Hepatocyte (in vitro differentiated cells): ENCODE data around the gene ANGPTL4. TPM values are rescaled to one million over a fixed set of nuclear protein-coding genes. Genes with fewer than 3 reads are reported as not detected.
A peak's percentile ranks its signal among the peaks of the same experiment; 100 is the strongest.

ENCODE experiments used
- DNase-seq: peaks from one replicate; pipeline ENCODE4 v3.0.0-alpha.2; 2016; ENCODE audit warnings: low spot score
- H2AFZ ChIP-seq: fragments of 200-600 bp; sonication (generic); 2 replicates; pipeline ENCODE4 v1.6.0; 2016; ENCODE audit warnings: antibody characterized with exemption, mild to moderate bottlenecking
- H3K27ac ChIP-seq: fragments of 200-600 bp; sonication (generic); 2 replicates; pipeline ENCODE4 v1.5.1; 2016; ENCODE audit warnings: mild to moderate bottlenecking
- H3K27me3 ChIP-seq: fragments of 200-600 bp; sonication (generic); 2 replicates; pipeline ENCODE4 v1.6.1; 2016
- H3K36me3 ChIP-seq: fragments of 200-600 bp; sonication (generic); replicated peaks from 2 replicates; pipeline ENCODE4 v1.5.1; 2016; ENCODE audit warnings: low read depth; ENCODE audit not compliant: insufficient read depth
- H3K4me1 ChIP-seq: fragments of 200-600 bp; sonication (generic); 2 replicates; pipeline ENCODE4 v1.5.1; 2016; ENCODE audit warnings: mild to moderate bottlenecking, moderate library complexity; ENCODE audit not compliant: insufficient read depth
- H3K4me2 ChIP-seq: fragments of 200-600 bp; sonication (generic); 2 replicates; pipeline ENCODE4 v1.6.0; 2016
- H3K4me3 ChIP-seq: fragments of 200-600 bp; sonication (generic); 2 replicates; pipeline ENCODE4 v1.5.1; 2016; ENCODE audit warnings: mild to moderate bottlenecking
- H3K79me2 ChIP-seq: fragments of 200-600 bp; sonication (generic); 2 replicates; pipeline ENCODE4 v1.6.0; 2017; ENCODE audit warnings: mild to moderate bottlenecking
- H3K9me2 ChIP-seq: fragments of 200-600 bp; sonication (generic); replicated peaks from 2 replicates; pipeline ENCODE4 v1.6.0; 2017; ENCODE audit warnings: mild to moderate bottlenecking; ENCODE audit not compliant: insufficient read depth
- H3K9me3 ChIP-seq: fragments of 200-600 bp; sonication (generic); 2 replicates; pipeline ENCODE4 v1.5.1; 2016; ENCODE audit warnings: low read depth, mild to moderate bottlenecking
- H4K20me1 ChIP-seq: fragments of 200-600 bp; sonication (generic); 2 replicates; pipeline ENCODE4 v1.6.0; 2016; ENCODE audit warnings: mild to moderate bottlenecking; ENCODE audit not compliant: insufficient read depth, poor library complexity, severe bottlenecking
- CTCF ChIP-seq: fragments of 200-600 bp; sonication (generic); IDR thresholded peaks from 2 replicates; pipeline ENCODE4 v1.5.1; 2016; ENCODE audit warnings: antibody characterized with exemption, mild to moderate bottlenecking; ENCODE audit not compliant: poor library complexity
- EZH2 ChIP-seq: fragments of 200-600 bp; sonication (generic); IDR thresholded peaks from 2 replicates; pipeline ENCODE4 v1.6.1; 2016; ENCODE audit warnings: antibody characterized with exemption, mild to moderate bottlenecking, borderline replicate concordance
- EZH2phosphoT487 ChIP-seq: fragments of 200-600 bp; sonication (generic); IDR thresholded peaks from one replicate; pipeline ENCODE4 v1.6.1; 2018; ENCODE audit warnings: antibody characterized with exemption, mild to moderate bottlenecking, low read depth, moderate library complexity; ENCODE audit not compliant: unreplicated experiment, severe bottlenecking
- WGBS: methylation state at CpG from one replicate; pipeline ENCODE4 v1.1.6; 2016; ENCODE audit warnings: low lambda C conversion rate; ENCODE audit errors: missing lambda C conversion rate; 5-methylcytosine and 5-hydroxymethylcytosine counted together
- polyA plus RNA-seq: library from polyadenylated mRNA; unstranded; fragments of >200 nt; fragmentation: Nextera tagmentation; extraction: Ambion mirVana; gene quantifications from 2 replicates; pipeline ENCODE4 v1.2.1, GENCODE V29; 2016
- total RNA-seq: library from RNA; depleted of rRNA; stranded (reverse); fragments of >200 nt; gene quantifications from 2 replicates; pipeline ENCODE4 v1.2.3, GENCODE V29; 2014

ANGPTL4 gene
- total and polyA plus RNA-seq, 2 experiments from 2014 or later, result 14.7 to 23.4 TPM

GRCh38 chr19:8397271-8397670 lies 33.3 kb downstream of the ANGPTL4 start:
- Histone ChIP-seq H3K36me3 (no peaks in the 10 kb centered on the region), H3K9me2 (no peaks in the 10 kb centered on the region), H3K9me3 (no peaks in the 10 kb centered on the region), H3K27ac (peak overlapping the region; percentile 4), H3K79me2 (peaks cover 72% of the 10 kb centered on the region), H3K4me3 (no peak overlapping the region), H2AFZ (no peak overlapping the region), H3K4me2 (no peak overlapping the region), H3K4me1 (no peaks in the 10 kb centered on the region), H4K20me1 (peaks cover 74% of the 10 kb centered on the region), H3K27me3 (no peaks in the 10 kb centered on the region)
- DNase-seq, result no peak
- TF ChIP-seq EZH2 (no peak), CTCF (no peak), EZH2phosphoT487 (no peak)
- WGBS, result 72% methylated on average over 7 of the region's 7 CpGs

GRCh38 chr19:8397746-8398310 lies 33.9 kb downstream of the ANGPTL4 start:
- TF ChIP-seq CTCF (no peak), EZH2phosphoT487 (no peak), EZH2 (no peak)
- Histone ChIP-seq H3K27me3 (no peaks in the 10 kb centered on the region), H3K4me3 (no peak overlapping the region), H3K9me3 (no peaks in the 10 kb centered on the region), H3K4me2 (no peak overlapping the region), H3K4me1 (no peaks in the 10 kb centered on the region), H2AFZ (no peak overlapping the region), H3K36me3 (no peaks in the 10 kb centered on the region), H3K9me2 (no peaks in the 10 kb centered on the region), H4K20me1 (peaks cover 70% of the 10 kb centered on the region), H3K79me2 (peaks cover 66% of the 10 kb centered on the region), H3K27ac (no peak overlapping the region)
- WGBS, result 88% methylated on average over 9 of the region's 10 CpGs
- DNase-seq, result no peak

GRCh38 chr19:8398311-8398771 lies 34.4 kb downstream of the ANGPTL4 start:
- no peaks in the 10 kb centered on the region for H3K4me1 ChIP-seq
- DNase-seq, result no peak

More at GRCh38 chr19:8398311-8398771, 34.4 kb downstream of the ANGPTL4 start:
- 91% methylated on average over 9 of the region's 9 CpGs for WGBS
- Histone ChIP-seq H3K9me3 (no peaks in the 10 kb centered on the region), H3K9me2 (no peaks in the 10 kb centered on the region), H4K20me1 (peaks cover 65% of the 10 kb centered on the region), H3K27me3 (no peaks in the 10 kb centered on the region), H3K79me2 (peaks cover 61% of the 10 kb centered on the region), H3K4me3 (no peak overlapping the region), H2AFZ (no peak overlapping the region), H3K36me3 (no peaks in the 10 kb centered on the region), H3K4me2 (no peak overlapping the region), H3K27ac (no peak overlapping the region)
- TF ChIP-seq EZH2phosphoT487 (no peak), EZH2 (no peak), CTCF (no peak)
